ENCODE measurements around the gene TNFRSF13B.

TNFRSF13B gene

DNA sequence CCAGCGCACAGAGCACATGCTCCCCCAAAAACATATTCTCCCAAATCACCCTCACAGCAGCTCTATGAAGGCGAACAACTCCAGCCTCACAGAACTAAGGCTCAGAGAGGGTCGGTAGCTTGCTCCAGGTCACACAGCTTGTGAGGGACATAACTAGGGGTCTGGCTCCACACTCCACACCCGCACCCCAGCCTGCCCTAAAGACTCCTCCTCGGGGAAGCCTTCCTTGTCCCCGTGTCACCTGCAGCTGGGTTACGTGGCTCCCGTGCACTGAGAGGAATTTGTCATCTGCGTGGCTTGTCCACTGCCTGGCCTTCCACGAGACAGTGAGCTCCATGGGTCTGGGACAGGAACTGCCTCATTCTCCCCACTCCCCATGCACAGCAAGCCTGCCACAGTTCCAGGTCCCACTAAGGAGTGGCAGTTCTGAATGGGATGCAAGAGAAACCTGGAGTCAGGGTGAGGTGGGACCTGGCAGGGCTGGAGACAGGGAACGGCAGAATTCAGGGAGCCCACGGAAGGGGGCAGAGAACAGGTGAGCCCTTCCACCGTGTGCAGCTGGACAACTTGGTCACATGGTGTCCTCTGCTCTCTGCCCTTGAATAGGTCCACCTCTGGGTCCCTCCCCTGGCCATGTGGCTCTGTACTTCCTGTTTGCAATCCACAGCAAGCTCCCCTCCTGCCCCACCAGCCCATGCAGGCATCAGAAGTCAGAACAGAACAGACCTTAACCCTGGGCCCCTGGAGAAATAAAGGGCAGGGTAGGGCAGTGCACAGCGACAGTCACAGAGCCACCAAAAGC, 27.4 kb downstream of the TNFRSF13B start:
- Mint-ChIP-seq H3K27ac (no peak overlapping the region), H3K4me1 (peaks cover 14% of the 10 kb centered on the region), H3K36me3 (ENCODE audit: low read depth) (peaks cover 5% of the 10 kb centered on the region), H3K9me3 (peaks cover 23% of the 10 kb centered on the region), H3K27me3 (ENCODE audit: low read depth, poor library complexity) (peaks cover 31% of the 10 kb centered on the region), H3K4me3 (no peak overlapping the region)
- DNase-seq: no peak
- TF ChIP-seq, protein P1, sequence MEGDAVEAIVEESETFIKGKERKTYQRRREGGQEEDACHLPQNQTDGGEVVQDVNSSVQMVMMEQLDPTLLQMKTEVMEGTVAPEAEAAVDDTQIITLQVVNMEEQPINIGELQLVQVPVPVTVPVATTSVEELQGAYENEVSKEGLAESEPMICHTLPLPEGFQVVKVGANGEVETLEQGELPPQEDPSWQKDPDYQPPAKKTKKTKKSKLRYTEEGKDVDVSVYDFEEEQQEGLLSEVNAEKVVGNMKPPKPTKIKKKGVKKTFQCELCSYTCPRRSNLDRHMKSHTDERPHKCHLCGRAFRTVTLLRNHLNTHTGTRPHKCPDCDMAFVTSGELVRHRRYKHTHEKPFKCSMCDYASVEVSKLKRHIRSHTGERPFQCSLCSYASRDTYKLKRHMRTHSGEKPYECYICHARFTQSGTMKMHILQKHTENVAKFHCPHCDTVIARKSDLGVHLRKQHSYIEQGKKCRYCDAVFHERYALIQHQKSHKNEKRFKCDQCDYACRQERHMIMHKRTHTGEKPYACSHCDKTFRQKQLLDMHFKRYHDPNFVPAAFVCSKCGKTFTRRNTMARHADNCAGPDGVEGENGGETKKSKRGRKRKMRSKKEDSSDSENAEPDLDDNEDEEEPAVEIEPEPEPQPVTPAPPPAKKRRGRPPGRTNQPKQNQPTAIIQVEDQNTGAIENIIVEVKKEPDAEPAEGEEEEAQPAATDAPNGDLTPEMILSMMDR (IDR thresholded peaks at IDR 0.05): no peak

DNA sequence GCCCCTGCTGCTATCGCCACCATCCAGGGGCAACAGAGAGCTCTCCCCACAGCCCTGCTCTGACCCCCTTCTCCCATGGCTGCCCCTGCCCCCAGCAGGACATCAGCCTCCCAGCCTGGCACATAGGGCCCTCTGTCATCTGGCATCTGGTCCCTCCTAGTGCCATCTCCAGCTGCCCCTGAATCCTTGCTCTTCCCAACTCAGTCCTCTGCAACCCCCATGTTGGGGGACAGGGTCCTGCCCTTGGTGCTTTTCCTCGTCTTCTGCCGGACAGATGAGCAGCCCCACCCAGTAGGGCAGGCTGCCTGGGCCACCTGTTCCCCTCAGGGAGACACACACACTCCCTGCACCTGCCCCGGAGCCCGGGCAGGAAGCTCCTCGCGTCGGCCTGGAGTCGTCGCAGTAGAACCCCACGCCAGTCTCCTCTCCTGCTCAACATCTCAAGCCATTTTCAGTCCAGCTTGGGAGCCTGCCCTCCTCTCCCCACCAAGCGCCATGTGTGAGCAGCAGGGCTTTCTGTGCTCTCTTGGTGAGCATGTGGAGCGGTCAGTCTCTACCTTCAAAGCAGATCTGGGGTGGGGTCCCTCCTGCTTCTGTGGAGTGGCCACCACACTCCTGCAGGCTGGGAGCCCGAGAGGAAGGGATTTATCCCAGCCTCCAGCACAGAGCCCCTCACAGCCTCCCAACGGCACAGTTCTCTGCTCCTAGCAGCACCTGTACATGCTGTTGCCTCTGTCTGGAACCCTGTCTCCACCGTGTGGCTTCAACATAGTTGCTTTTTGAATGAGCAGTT, 28.2 kb downstream of the TNFRSF13B start:
- Mint-ChIP-seq H3K36me3 (ENCODE audit: low read depth) (peaks cover 4% of the 10 kb centered on the region), H3K9me3 (peaks cover 16% of the 10 kb centered on the region), H3K27me3 (ENCODE audit: low read depth, poor library complexity) (peaks cover 31% of the 10 kb centered on the region), H3K4me3 (no peak overlapping the region), H3K4me1 (peaks cover 22% of the 10 kb centered on the region), H3K27ac (no peak overlapping the region)
- TF ChIP-seq, protein P1 (IDR thresholded peaks at IDR 0.05): no peak
- DNase-seq: no peak

DNA sequence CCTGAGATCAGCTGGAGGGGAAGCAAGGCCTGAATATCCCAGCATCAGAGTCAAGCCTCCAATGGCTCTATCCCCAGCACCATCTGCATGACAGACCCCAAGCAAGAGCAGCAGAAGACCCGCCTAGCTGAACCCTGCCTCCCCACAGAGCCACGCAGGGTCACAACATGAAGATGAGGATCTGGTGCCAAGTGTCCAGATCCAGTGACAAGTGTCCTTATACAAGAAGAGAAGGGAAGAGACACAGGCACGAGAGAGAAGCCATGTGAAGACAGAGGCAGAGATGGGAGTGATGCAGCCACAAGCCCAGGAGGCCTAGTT, 28.9 kb downstream of the TNFRSF13B start:
- Mint-ChIP-seq H3K27me3 (ENCODE audit: low read depth, poor library complexity) (peaks cover 32% of the 10 kb centered on the region), H3K36me3 (ENCODE audit: low read depth) (no peaks in the 10 kb centered on the region), H3K4me1 (peaks cover 29% of the 10 kb centered on the region), H3K9me3 (peaks cover 10% of the 10 kb centered on the region), H3K27ac (no peak overlapping the region), H3K4me3 (no peak overlapping the region)
- DNase-seq: no peak
- TF ChIP-seq, protein P1 (IDR thresholded peaks at IDR 0.05): no peak

DNA sequence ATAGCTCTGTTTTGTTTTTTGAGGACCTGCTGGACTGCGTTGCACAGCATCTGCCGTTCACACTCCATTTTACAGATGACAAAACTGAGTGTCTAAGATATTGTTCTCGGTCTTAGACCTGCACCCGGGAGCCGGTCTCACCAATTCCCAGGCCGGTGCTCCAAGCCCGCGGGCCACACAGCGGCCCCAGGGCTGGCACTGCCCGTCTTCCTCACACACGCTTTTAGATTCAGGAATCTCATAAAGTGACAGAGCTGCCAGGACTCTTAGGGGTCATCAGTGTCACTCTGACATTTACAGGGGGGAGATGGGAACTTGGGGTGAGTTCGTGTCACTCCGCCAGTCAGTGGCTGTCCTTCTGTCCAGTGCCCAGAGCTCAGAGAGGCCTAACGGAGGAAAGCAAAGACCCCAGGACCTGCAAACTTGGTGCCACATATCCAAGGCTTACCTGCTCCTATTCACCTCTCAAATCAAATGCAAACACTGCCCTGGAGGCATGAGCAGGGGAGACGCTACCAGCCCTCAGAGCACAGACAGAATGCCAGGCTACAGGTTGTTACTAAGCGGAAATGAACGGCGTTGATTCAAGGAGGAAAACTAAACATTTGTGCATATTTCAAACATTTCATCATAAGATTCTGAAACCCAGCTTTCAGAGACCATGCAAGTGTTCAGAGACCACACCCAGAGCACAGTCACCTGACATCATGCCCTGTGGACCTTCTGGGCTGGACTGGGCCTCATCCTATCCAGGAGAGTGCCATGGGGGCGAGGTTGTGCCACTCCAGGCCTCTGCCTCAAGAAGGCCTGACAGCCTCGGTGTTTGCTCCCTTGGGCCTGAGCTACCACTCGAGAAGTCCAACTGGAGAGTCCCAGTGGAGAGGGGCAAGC, 29.5 kb downstream of the TNFRSF13B start:
- peaks cover 36% of the 10 kb centered on the region for H3K27me3 Mint-ChIP-seq (ENCODE audit: low read depth, poor library complexity)
- no peak overlapping the region for H3K4me3 Mint-ChIP-seq
- peaks cover 3% of the 10 kb centered on the region for H3K9me3 Mint-ChIP-seq
- H3K27ac Mint-ChIP-seq: no peak overlapping the region
- peaks cover 32% of the 10 kb centered on the region for H3K4me1 Mint-ChIP-seq
- TF ChIP-seq, protein P1 (IDR thresholded peaks at IDR 0.05): no peak
- no peak for DNase-seq
- no peaks in the 10 kb centered on the region for H3K36me3 Mint-ChIP-seq (ENCODE audit: low read depth)

DNA sequence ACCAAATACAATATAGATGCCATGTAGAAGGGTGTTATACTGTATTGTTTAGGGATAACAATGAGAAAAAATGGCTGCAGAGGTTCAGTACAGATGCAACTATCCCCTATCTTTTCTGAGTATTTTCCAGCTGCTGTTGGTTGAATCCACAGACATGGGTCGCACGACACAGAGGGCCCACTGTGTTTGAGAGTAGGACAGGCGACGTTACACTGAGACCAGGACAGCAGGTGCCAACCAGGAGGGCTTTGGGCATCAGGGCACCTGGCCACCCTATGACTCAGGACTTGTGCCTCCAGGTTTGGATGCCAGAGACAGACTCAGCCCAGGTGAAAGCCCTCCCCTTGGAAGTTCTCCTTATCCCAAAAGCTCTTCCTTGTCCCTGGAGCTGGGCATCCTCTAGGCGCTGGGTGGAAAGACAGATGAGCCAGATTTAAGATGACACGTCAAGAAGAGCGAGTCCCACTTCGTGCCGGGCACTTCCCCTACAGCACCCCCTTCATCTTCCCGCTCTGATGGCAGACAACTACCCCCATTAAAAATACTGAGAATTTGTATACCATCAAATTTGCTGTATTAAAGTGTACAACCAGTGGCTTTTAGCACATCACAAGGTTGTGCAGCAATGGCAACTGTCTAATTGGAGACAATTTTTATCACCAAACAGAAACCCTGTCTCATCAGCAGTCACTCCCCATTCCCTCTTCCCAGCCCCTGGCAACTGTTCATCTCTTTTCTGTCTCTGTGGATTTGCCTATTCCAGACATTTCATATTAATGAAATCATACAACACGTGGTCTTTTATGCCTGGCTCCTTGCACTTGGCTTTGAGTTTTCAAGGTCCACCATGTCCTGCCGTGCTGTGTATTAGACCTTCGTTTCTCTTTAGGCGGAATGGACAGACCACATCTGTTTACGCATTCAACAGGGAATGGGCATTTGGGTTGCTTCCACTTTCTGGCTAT, 30.6 kb downstream of the TNFRSF13B start:
- Mint-ChIP-seq H3K27ac (no peak overlapping the region), H3K4me1 (peaks cover 41% of the 10 kb centered on the region), H3K36me3 (ENCODE audit: low read depth) (no peaks in the 10 kb centered on the region), H3K27me3 (ENCODE audit: low read depth, poor library complexity) (peaks cover 39% of the 10 kb centered on the region), H3K4me3 (no peak overlapping the region), H3K9me3 (no peaks in the 10 kb centered on the region)
- TF ChIP-seq, protein P1 (IDR thresholded peaks at IDR 0.05): no peak
- no peak for DNase-seq
